Neutrophil (primary cell): ENCODE results near the gene RAB11FIP2.

Source experiments
- H3K27ac ChIP-seq: fragments of 200-600 bp; sonication (generic); 2 replicates; pipeline ENCODE4 v1.5.1; 2016; ENCODE audit warnings: mild to moderate bottlenecking, moderate library complexity
- H3K27me3 ChIP-seq: fragments of 200-600 bp; sonication (generic); 2 replicates; pipeline ENCODE4 v1.6.0; 2016; ENCODE audit warnings: mild to moderate bottlenecking
- H3K36me3 ChIP-seq: fragments of 200-600 bp; sonication (generic); 2 replicates; pipeline ENCODE4 v1.5.1; 2017
- H3K4me1 ChIP-seq, 2 experiments: fragments of 200-600 bp in 1 of 2; sonication (generic) in 1 of 2; 1 replicate in 1 of 2; 2 replicates in 1 of 2; pipeline versions ENCODE4 v1.5.1 to v1.6.1; 2013 to 2016; ENCODE audit warnings: low read depth in 1 of 2, low read length in 1 of 2, mild to moderate bottlenecking in 1 of 2, moderate library complexity in 1 of 2; ENCODE audit not compliant: control insufficient read depth in 1 of 2, insufficient read depth in 1 of 2
- H3K4me3 ChIP-seq, 2 experiments: fragments of 200-600 bp in 1 of 2; sonication (generic) in 1 of 2; 1 replicate in 1 of 2; 2 replicates in 1 of 2; pipeline ENCODE4 v1.5.1; 2013 to 2016; ENCODE audit warnings: low read depth in 1 of 2, low read length in 1 of 2, mild to moderate bottlenecking in 1 of 2, moderate library complexity in 1 of 2
- H3K9me3 ChIP-seq: fragments of 200-600 bp; sonication (generic); 2 replicates; pipeline ENCODE4 v1.5.1; 2016
- CTCF ChIP-seq: fragments of 200-600 bp; sonication (generic); IDR thresholded peaks from 2 replicates; pipeline ENCODE4 v1.5.1; 2016; ENCODE audit warnings: antibody characterized with exemption

Gene RAB11FIP2

GRCh38 chr10:117964536-117964935 lies 82.2 kb downstream of the RAB11FIP2 start:
- Histone ChIP-seq H3K27me3 (peaks cover 93% of the 10 kb centered on the region), H3K9me3 (no peaks in the 10 kb centered on the region), H3K4me3 (no peak overlapping the region), H3K27ac (no peak overlapping the region), H3K4me1 (no peaks in the 10 kb centered on the region), H3K36me3 (no peaks in the 10 kb centered on the region)
- TF ChIP-seq CTCF: no peak

- H3K9me3 ChIP-seq: no peaks in the 10 kb centered on the region
- H3K4me1 ChIP-seq: no peaks in the 10 kb centered on the region
- H3K36me3 ChIP-seq: no peaks in the 10 kb centered on the region
- H3K27me3 ChIP-seq: peaks cover 82% of the 10 kb centered on the region
- no peak overlapping the region for H3K27ac ChIP-seq
- TF ChIP-seq CTCF: no peak
- no peak overlapping the region for H3K4me3 ChIP-seq
Observed at GRCh38 chr10:117960345-117960935, 86.3 kb downstream of the RAB11FIP2 start.

- H3K4me1 ChIP-seq: no peaks in the 10 kb centered on the region
- H3K9me3 ChIP-seq: no peaks in the 10 kb centered on the region
- no peak overlapping the region for H3K4me3 ChIP-seq
- no peaks in the 10 kb centered on the region for H3K36me3 ChIP-seq
- no peak for TF ChIP-seq CTCF
- peaks cover 76% of the 10 kb centered on the region for H3K27me3 ChIP-seq
- no peak overlapping the region for H3K27ac ChIP-seq
Observed at GRCh38 chr10:117956972-117957371, 89.8 kb downstream of the RAB11FIP2 start.

- Histone ChIP-seq H3K27me3 (peaks cover 78% of the 10 kb centered on the region), H3K9me3 (no peaks in the 10 kb centered on the region), H3K36me3 (no peaks in the 10 kb centered on the region), H3K27ac (no peak overlapping the region), H3K4me1 (no peaks in the 10 kb centered on the region), H3K4me3 (no peak overlapping the region)
- TF ChIP-seq CTCF: no peak
Observed at GRCh38 chr10:117955176-117955575, 91.6 kb downstream of the RAB11FIP2 start.
